Neural progenitor cell (in vitro differentiated cells): Measurements from ENCODE around the gene TXN2. TPM values are rescaled to one million over a fixed set of nuclear protein-coding genes. Genes with fewer than 3 reads are reported as not detected.
"Not testable (repeated sequence)": the region's sequence is repeated elsewhere in the genome, so short reads cannot be mapped to it uniquely, and the experiment has no call there.

ENCODE experiments used
- DNase-seq: peaks from one replicate; pipeline ENCODE4 v3.0.0-alpha.2; 2016; ENCODE audit warnings: low spot score
- H2AFZ ChIP-seq: fragments of 200-600 bp; sonication (generic); replicated peaks from 2 replicates; pipeline ENCODE4 v1.6.1; 2016; ENCODE audit warnings: antibody characterized with exemption
- H3F3A ChIP-seq: fragments of 200-600 bp; sonication (generic); 2 replicates; pipeline ENCODE4 v1.6.1; 2016; ENCODE audit warnings: antibody characterized with exemption, low read depth
- H3K27ac ChIP-seq: fragments of 200-600 bp; sonication (generic); 2 replicates; pipeline ENCODE4 v1.5.1; 2016; ENCODE audit warnings: mild to moderate bottlenecking
- H3K27me3 ChIP-seq: fragments of 200-600 bp; sonication (generic); 2 replicates; pipeline ENCODE4 v1.6.1; 2016; ENCODE audit warnings: mild to moderate bottlenecking, moderate library complexity
- H3K36me3 ChIP-seq: fragments of 200-600 bp; sonication (generic); 2 replicates; pipeline ENCODE4 v1.5.1; 2016
- H3K4me1 ChIP-seq: fragments of 200-600 bp; sonication (generic); 2 replicates; pipeline ENCODE4 v1.6.1; 2016; ENCODE audit warnings: mixed run types
- H3K4me2 ChIP-seq: fragments of 200-600 bp; sonication (generic); 2 replicates; pipeline ENCODE4 v1.6.1; 2016
- H3K4me3 ChIP-seq: fragments of 200-600 bp; sonication (generic); 2 replicates; pipeline ENCODE4 v1.5.1; 2016
- H3K79me2 ChIP-seq: fragments of 200-600 bp; sonication (generic); 2 replicates; pipeline ENCODE4 v1.6.1; 2016; ENCODE audit warnings: low read depth
- H3K9ac ChIP-seq: fragments of 200-600 bp; sonication (generic); 2 replicates; pipeline ENCODE4 v1.6.1; 2016
- H3K9me3 ChIP-seq: fragments of 200-600 bp; sonication (generic); 2 replicates; pipeline ENCODE4 v1.5.1; 2016; ENCODE audit warnings: low read depth
- H4K20me1 ChIP-seq: fragments of 200-600 bp; sonication (generic); 2 replicates; pipeline ENCODE4 v1.6.1; 2016; ENCODE audit warnings: low read depth
- H3K27ac Mint-ChIP-seq: 3 replicates; pipeline ENCODE4 v1.8.0; 2021; ENCODE audit warnings: mixed read lengths
- H3K27me3 Mint-ChIP-seq: 2 replicates; pipeline ENCODE4 v1.8.0; 2022; ENCODE audit warnings: low read depth, mild to moderate bottlenecking, inconsistent platforms, moderate library complexity, mixed read lengths; ENCODE audit not compliant: insufficient read depth
- H3K36me3 Mint-ChIP-seq: 3 replicates; pipeline ENCODE4 v1.8.0; 2021; ENCODE audit warnings: mixed read lengths
- H3K4me1 Mint-ChIP-seq: 3 replicates; pipeline ENCODE4 v1.8.0; 2021; ENCODE audit warnings: mixed read lengths
- H3K4me3 Mint-ChIP-seq: 3 replicates; pipeline ENCODE4 v1.8.0; 2021; ENCODE audit warnings: mild to moderate bottlenecking, moderate library complexity, mixed read lengths
- H3K9me3 Mint-ChIP-seq: 3 replicates; pipeline ENCODE4 v1.8.0; 2020; ENCODE audit warnings: mixed read lengths
- EZH2 ChIP-seq: fragments of 200-600 bp; sonication (generic); IDR thresholded peaks from 2 replicates; pipeline ENCODE4 v1.6.1; 2017; ENCODE audit warnings: antibody characterized with exemption, mild to moderate bottlenecking, moderate library complexity
- EZH2phosphoT487 ChIP-seq: fragments of 200-600 bp; sonication (generic); IDR thresholded peaks from 2 replicates; pipeline ENCODE4 v1.6.1; 2017; ENCODE audit warnings: antibody characterized with exemption
- total RNA-seq: library from RNA; depleted of rRNA; stranded (reverse); fragments of >200 nt; gene quantifications from 2 replicates; pipeline ENCODE4 v1.2.3, GENCODE V29; 2015; ENCODE audit warnings: low replicate concordance
- TF ChIP-seq, protein P1 (sequence below): fragments of 200-600 bp; sonication (generic); IDR thresholded peaks from 2 replicates; pipeline ENCODE4 v1.5.1; 2017; ENCODE audit warnings: antibody characterized with exemption, mild to moderate bottlenecking

The TXN2 gene
- total RNA-seq, 1 donor from 2014 or later: 19.8 TPM

GRCh38 chr22:36522662-36523061 lies 41.2 kb upstream of the TXN2 start:
- no peaks in the 10 kb centered on the region for H3K27me3 ChIP-seq
- no peak overlapping the region for H2AFZ ChIP-seq
- H3K4me2 ChIP-seq: no peak overlapping the region
- no peaks in the 10 kb centered on the region for H3K9me3 ChIP-seq
- H3K79me2 ChIP-seq: peaks cover 25% of the 10 kb centered on the region
- peaks cover 20% of the 10 kb centered on the region for H3K36me3 ChIP-seq
- H3F3A ChIP-seq: peaks cover 10% of the 10 kb centered on the region
- H4K20me1 ChIP-seq: peaks cover 19% of the 10 kb centered on the region
- H3K9ac ChIP-seq: no peak overlapping the region
- H3K4me1 Mint-ChIP-seq: peaks cover 4% of the 10 kb centered on the region
- DNase-seq: no peak
- H3K27me3 Mint-ChIP-seq: no peaks in the 10 kb centered on the region
- TF ChIP-seq, protein P1, sequence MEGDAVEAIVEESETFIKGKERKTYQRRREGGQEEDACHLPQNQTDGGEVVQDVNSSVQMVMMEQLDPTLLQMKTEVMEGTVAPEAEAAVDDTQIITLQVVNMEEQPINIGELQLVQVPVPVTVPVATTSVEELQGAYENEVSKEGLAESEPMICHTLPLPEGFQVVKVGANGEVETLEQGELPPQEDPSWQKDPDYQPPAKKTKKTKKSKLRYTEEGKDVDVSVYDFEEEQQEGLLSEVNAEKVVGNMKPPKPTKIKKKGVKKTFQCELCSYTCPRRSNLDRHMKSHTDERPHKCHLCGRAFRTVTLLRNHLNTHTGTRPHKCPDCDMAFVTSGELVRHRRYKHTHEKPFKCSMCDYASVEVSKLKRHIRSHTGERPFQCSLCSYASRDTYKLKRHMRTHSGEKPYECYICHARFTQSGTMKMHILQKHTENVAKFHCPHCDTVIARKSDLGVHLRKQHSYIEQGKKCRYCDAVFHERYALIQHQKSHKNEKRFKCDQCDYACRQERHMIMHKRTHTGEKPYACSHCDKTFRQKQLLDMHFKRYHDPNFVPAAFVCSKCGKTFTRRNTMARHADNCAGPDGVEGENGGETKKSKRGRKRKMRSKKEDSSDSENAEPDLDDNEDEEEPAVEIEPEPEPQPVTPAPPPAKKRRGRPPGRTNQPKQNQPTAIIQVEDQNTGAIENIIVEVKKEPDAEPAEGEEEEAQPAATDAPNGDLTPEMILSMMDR: no peak
- TF ChIP-seq EZH2phosphoT487 (no peak), EZH2 (no peak)
- no peaks in the 10 kb centered on the region for H3K9me3 Mint-ChIP-seq
- H3K4me3 ChIP-seq: no peak overlapping the region
- H3K27ac Mint-ChIP-seq: no peak overlapping the region
- H3K4me3 Mint-ChIP-seq: no peak overlapping the region
- H3K4me1 ChIP-seq: peaks cover 5% of the 10 kb centered on the region
- no peak overlapping the region for H3K27ac ChIP-seq
- H3K36me3 Mint-ChIP-seq: peaks cover 40% of the 10 kb centered on the region

DNA sequence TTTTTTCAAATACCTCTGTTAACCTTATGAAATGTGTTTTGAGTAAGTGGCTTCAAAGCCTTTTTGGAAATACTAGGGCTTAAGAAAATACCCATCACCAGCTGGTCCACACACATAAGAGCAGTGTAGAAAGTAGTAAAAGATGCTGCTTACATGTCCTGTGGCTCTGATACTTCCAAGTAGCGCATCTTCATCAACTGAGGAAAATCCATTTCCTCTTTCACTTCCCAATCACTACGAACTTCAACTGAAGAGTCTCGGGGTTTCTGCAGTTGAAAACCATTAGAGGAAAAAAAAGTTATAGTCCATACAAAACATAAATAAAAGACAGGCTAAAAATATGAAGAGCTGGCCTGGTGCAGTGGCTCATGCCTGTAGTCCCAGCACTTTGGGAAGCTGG lies 39.0 kb upstream of the TXN2 start:
- Histone ChIP-seq H3K4me3 (no peak overlapping the region), H3K79me2 (peaks cover 5% of the 10 kb centered on the region), H3K9me3 (no peaks in the 10 kb centered on the region), H3K36me3 (peaks cover 15% of the 10 kb centered on the region), H3F3A (peaks cover 4% of the 10 kb centered on the region), H3K27me3 (no peaks in the 10 kb centered on the region), H3K4me2 (no peak overlapping the region), H3K27ac (no peak overlapping the region), H2AFZ (no peak overlapping the region), H4K20me1 (no peaks in the 10 kb centered on the region), H3K9ac (no peak overlapping the region), H3K4me1 (no peaks in the 10 kb centered on the region)
- peaks cover 45% of the 10 kb centered on the region for H3K36me3 Mint-ChIP-seq
- no peak for TF ChIP-seq EZH2phosphoT487
- no peak for TF ChIP-seq EZH2
- TF ChIP-seq, protein P1: no peak
- DNase-seq: no peak
- no peaks in the 10 kb centered on the region for H3K27me3 Mint-ChIP-seq
- no peaks in the 10 kb centered on the region for H3K9me3 Mint-ChIP-seq
- H3K4me3 Mint-ChIP-seq: no peak overlapping the region
- no peak overlapping the region for H3K27ac Mint-ChIP-seq
- no peaks in the 10 kb centered on the region for H3K4me1 Mint-ChIP-seq

- not testable (repeated sequence) for H3K27ac Mint-ChIP-seq, H3K9ac ChIP-seq, H3K9me3 Mint-ChIP-seq, H3F3A ChIP-seq, H3K79me2 ChIP-seq, H3K4me1 Mint-ChIP-seq, DNase-seq, H2AFZ ChIP-seq, H3K4me3 ChIP-seq, H3K4me1 ChIP-seq, H3K4me3 Mint-ChIP-seq, H3K27me3 Mint-ChIP-seq, H4K20me1 ChIP-seq, H3K27ac ChIP-seq, H3K9me3 ChIP-seq, H3K27me3 ChIP-seq, H3K4me2 ChIP-seq
- H3K36me3 ChIP-seq: peaks cover 15% of the 10 kb centered on the region
- H3K36me3 Mint-ChIP-seq: peaks cover 45% of the 10 kb centered on the region
These were observed 38.5 kb upstream of the TXN2 start for GRCh38 chr22:36519906-36520305.

- Histone ChIP-seq H3K9ac (no peak overlapping the region), H3K4me3 (no peak overlapping the region), H2AFZ (no peak overlapping the region), H4K20me1 (peaks cover 6% of the 10 kb centered on the region), H3K36me3 (peaks cover 17% of the 10 kb centered on the region), H3K27me3 (no peaks in the 10 kb centered on the region), H3K9me3 (no peaks in the 10 kb centered on the region), H3K4me1 (no peaks in the 10 kb centered on the region), H3F3A (peaks cover 41% of the 10 kb centered on the region), H3K27ac (no peak overlapping the region), H3K4me2 (no peak overlapping the region), H3K79me2 (no peaks in the 10 kb centered on the region)
- H3K4me1 Mint-ChIP-seq: no peaks in the 10 kb centered on the region
- TF ChIP-seq EZH2phosphoT487 (no peak), EZH2 (no peak)
- TF ChIP-seq, protein P1: no peak
- no peak overlapping the region for H3K4me3 Mint-ChIP-seq
- no peaks in the 10 kb centered on the region for H3K27me3 Mint-ChIP-seq
- peaks cover 49% of the 10 kb centered on the region for H3K36me3 Mint-ChIP-seq
- H3K9me3 Mint-ChIP-seq: no peaks in the 10 kb centered on the region
- DNase-seq: no peak
- H3K27ac Mint-ChIP-seq: no peak overlapping the region
These were observed 33.3 kb upstream of the TXN2 start for GRCh38 chr22:36514766-36515165.
